Lower leg skin (tissue), 3 donors: ENCODE measurements around the gene RAP1GAP.

Source experiments
- CTCF ChIP-seq, 3 donors: fragments of 450-650 bp; IDR thresholded peaks; one replicate each; pipeline ENCODE4 v1.5.1; 2016; ENCODE audit warnings: antibody characterized with exemption in 3 of 3, mild to moderate bottlenecking in 3 of 3, moderate library complexity in 2 of 3
- POLR2A ChIP-seq, 2 donors: fragments of 450-650 bp; IDR thresholded peaks; one replicate each; pipeline ENCODE4 v1.6.1; 2016 to 2017; ENCODE audit warnings: antibody characterized with exemption in 2 of 2, mild to moderate bottlenecking in 1 of 2, moderate library complexity in 1 of 2

GRCh38 chr1:21640653-21641052 lies 28.5 kb downstream of the RAP1GAP start:
- TF ChIP-seq CTCF (IDR thresholded peaks at IDR 0.05), result no peak
- no peak for TF ChIP-seq POLR2A (IDR thresholded peaks at IDR 0.05)
